H1 (cell line): Measurements from ENCODE around the gene CCDC93. TPM values are rescaled to one million over a fixed set of nuclear protein-coding genes. Genes with fewer than 3 reads are reported as not detected.

Experiments
- CTCF ChIA-PET: fragments of 300-600 bp; sonication (Branson Sonifier 250); formaldehyde crosslinking; loops from one replicate; lab custom pipeline; 2021; ENCODE audit not compliant: partially characterized antibody; lab: Charles Lee
- POLR2A ChIA-PET: fragments of 300-600 bp; sonication (Branson Sonifier 250); formaldehyde crosslinking; loops from one replicate; lab custom pipeline; 2021; ENCODE audit warnings: inconsistent platforms; ENCODE audit not compliant: partially characterized antibody; lab: Charles Lee
- DNase-seq, 2 experiments: peaks; one replicate each; pipeline versions ENCODE4 v3.0.0 to v3.0.0-alpha.2; 2010 to 2022; ENCODE audit warnings: low spot score in 2 of 2, low read depth in 1 of 2, mixed read lengths in 1 of 2
- FAIRE-seq: peaks from 2 replicates; lab custom pipeline; 2011; peaks lifted over from hg19 to GRCh38; lab: Jason Lieb, UNC
- H2AFZ ChIP-seq: 2 replicates; pipeline ENCODE4 v1.8.1; 2012; ENCODE audit warnings: low read length, inconsistent platforms
- H2AK5ac ChIP-seq: 2 replicates; pipeline ENCODE4 v1.6.1; 2013; ENCODE audit warnings: low read depth, low read length
- H2BK120ac ChIP-seq: replicated peaks from 2 replicates; pipeline ENCODE3; 2013; ENCODE audit warnings: low read depth, low read length, inconsistent platforms
- H2BK12ac ChIP-seq: 2 replicates; pipeline ENCODE4 v1.6.1; 2013; ENCODE audit warnings: low read depth, low read length
- H2BK15ac ChIP-seq: 2 replicates; pipeline ENCODE4 v1.6.1; 2013; ENCODE audit warnings: low read length
- H2BK20ac ChIP-seq: 2 replicates; pipeline ENCODE4 v1.6.1; 2013; ENCODE audit warnings: low read length
- H2BK5ac ChIP-seq: 2 replicates; pipeline ENCODE4 v1.6.1; 2013; ENCODE audit warnings: low read depth, low read length
- H3K14ac ChIP-seq: 2 replicates; pipeline ENCODE4 v1.6.1; 2013; ENCODE audit warnings: inconsistent platforms; ENCODE audit not compliant: insufficient read length
- H3K18ac ChIP-seq: 2 replicates; pipeline ENCODE4 v1.6.1; 2013; ENCODE audit warnings: low read length; ENCODE audit errors: extremely low read depth
- H3K23ac ChIP-seq: 2 replicates; pipeline ENCODE4 v1.6.1; 2013; ENCODE audit warnings: inconsistent platforms; ENCODE audit not compliant: insufficient read length
- H3K23me2 ChIP-seq: 2 replicates; pipeline ENCODE4 v1.6.1; 2013; ENCODE audit warnings: low read depth, low read length
- H3K27ac ChIP-seq: 2 replicates; pipeline ENCODE4 v1.6.1; 2011; ENCODE audit warnings: low read depth, low read length, inconsistent platforms
- H3K27me3 ChIP-seq, 4 experiments: replicated peaks in 1 of 4; 1 replicate in 1 of 4; 2 replicates in 3 of 4; pipeline versions ENCODE4 v1.6.1 to v1.8.1; 2011 to 2013; ENCODE audit warnings: low read length in 3 of 4, mild to moderate bottlenecking in 3 of 4, inconsistent platforms in 2 of 4, mixed read lengths in 2 of 4, moderate library complexity in 1 of 4; ENCODE audit not compliant: control insufficient read depth in 3 of 4, insufficient read depth in 3 of 4; ENCODE audit errors: extremely low read depth in 1 of 4
- H3K36me3 ChIP-seq, 4 experiments: 2 replicates each; pipeline versions ENCODE4 v1.6.1 to v1.8.1; 2011 to 2013; ENCODE audit warnings: mild to moderate bottlenecking in 4 of 4, low read length in 3 of 4, moderate library complexity in 2 of 4, control low read depth in 1 of 4, inconsistent platforms in 1 of 4; ENCODE audit not compliant: insufficient read depth in 4 of 4, control insufficient read depth in 2 of 4
- H3K4ac ChIP-seq: replicated peaks from 2 replicates; pipeline ENCODE3; 2013; ENCODE audit warnings: low read length, low read depth, mixed read lengths, inconsistent platforms; ENCODE audit not compliant: insufficient read length
- H3K4me1 ChIP-seq, 4 experiments: replicated peaks in 1 of 4; 1 replicate in 1 of 4; 2 replicates in 3 of 4; pipeline versions ENCODE4 v1.6.1 to v1.8.1; 2011 to 2013; ENCODE audit warnings: low read length in 3 of 4, inconsistent platforms in 2 of 4, mixed read lengths in 1 of 4; ENCODE audit not compliant: insufficient read depth in 4 of 4, control insufficient read depth in 3 of 4
- H3K4me2 ChIP-seq, 2 experiments: 2 replicates each; pipeline versions ENCODE4 v1.6.1 to v1.8.1; 2011 to 2013; ENCODE audit warnings: low read depth in 2 of 2, low read length in 2 of 2, control low read depth in 1 of 2, inconsistent platforms in 1 of 2, mild to moderate bottlenecking in 1 of 2; ENCODE audit not compliant: insufficient read depth in 1 of 2
- H3K4me3 ChIP-seq, 4 experiments: fragments of 200-600, 300-600 bp in 1 of 4; sonication (generic), shearing (Covaris generic), sonication (Bioruptor Twin) in 1 of 4; 2 replicates each; pipeline versions ENCODE4 v1.5.1 to v1.8.1; 2011 to 2016; ENCODE audit warnings: low read length in 4 of 4, low read depth in 3 of 4, control low read depth in 2 of 4, inconsistent platforms in 2 of 4, mild to moderate bottlenecking in 2 of 4, mixed read lengths in 1 of 4, moderate library complexity in 1 of 4; ENCODE audit not compliant: insufficient read depth in 2 of 4; ENCODE audit errors: extremely low read depth in 1 of 4
- H3K56ac ChIP-seq: replicated peaks from 2 replicates; pipeline ENCODE3; 2013; ENCODE audit warnings: low read depth, mild to moderate bottlenecking, mixed read lengths, low read length, inconsistent platforms; ENCODE audit not compliant: insufficient read length
- H3K79me1 ChIP-seq: 2 replicates; pipeline ENCODE4 v1.6.1; 2013; ENCODE audit warnings: low read depth, low read length, control low read depth
- H3K79me2 ChIP-seq, 2 experiments: 2 replicates each; pipeline versions ENCODE4 v1.6.1 to v1.8.1; 2012 to 2013; ENCODE audit warnings: low read length in 2 of 2, mild to moderate bottlenecking in 2 of 2, inconsistent platforms in 1 of 2; ENCODE audit not compliant: insufficient read depth in 2 of 2, control insufficient read depth in 1 of 2
- H3K9ac ChIP-seq, 4 experiments: replicated peaks in 1 of 4; 1 replicate in 1 of 4; 2 replicates in 3 of 4; pipeline versions ENCODE4 v1.6.1 to v1.8.1; 2011 to 2013; ENCODE audit warnings: low read depth in 3 of 4, low read length in 3 of 4, control low read depth in 2 of 4, mild to moderate bottlenecking in 2 of 4, moderate library complexity in 2 of 4, inconsistent platforms in 1 of 4; ENCODE audit errors: extremely low read depth in 1 of 4
- H3K9me3 ChIP-seq, 2 experiments: 2 replicates each; pipeline versions ENCODE4 v1.6.1 to v1.8.1; 2012 to 2013; ENCODE audit warnings: mild to moderate bottlenecking in 2 of 2, moderate library complexity in 2 of 2, control low read depth in 1 of 2, inconsistent platforms in 1 of 2, low read depth in 1 of 2, low read length in 1 of 2, mixed read lengths in 1 of 2; ENCODE audit not compliant: insufficient read depth in 2 of 2
- H4K20me1 ChIP-seq, 2 experiments: replicated peaks in 1 of 2; 2 replicates each; pipeline versions ENCODE3 to v1.8.1; 2011 to 2013; ENCODE audit warnings: inconsistent platforms in 2 of 2, low read length in 2 of 2, mild to moderate bottlenecking in 1 of 2; ENCODE audit not compliant: insufficient read depth in 2 of 2, control insufficient read depth in 1 of 2
- H4K5ac ChIP-seq: 2 replicates; pipeline ENCODE4 v1.6.1; 2013; ENCODE audit warnings: low read length, low read depth, mixed read lengths, inconsistent platforms; ENCODE audit not compliant: insufficient read length
- H4K8ac ChIP-seq: 2 replicates; pipeline ENCODE4 v1.8.0; 2013; ENCODE audit warnings: mild to moderate bottlenecking, moderate library complexity, low read length, inconsistent platforms; ENCODE audit not compliant: insufficient read depth; ENCODE audit errors: extremely low read depth
- H4K91ac ChIP-seq: replicated peaks from 2 replicates; pipeline ENCODE3; 2013; ENCODE audit warnings: low read length, mixed read lengths, inconsistent platforms; ENCODE audit not compliant: insufficient read length
- BACH1 ChIP-seq: IDR thresholded peaks from 2 replicates; pipeline ENCODE4 v1.6.1; 2012; ENCODE audit warnings: low read length, improper control_type of control experiment
- EGR1 ChIP-seq: IDR thresholded peaks from 2 replicates; pipeline ENCODE4 v1.6.1; 2011; ENCODE audit warnings: low read depth, low read length, borderline replicate concordance
- EZH2 ChIP-seq: fragments of 200-600 bp; sonication (generic); IDR thresholded peaks from 2 replicates; pipeline ENCODE4 v1.7.1; 2012; ENCODE audit warnings: low read depth, mild to moderate bottlenecking, moderate library complexity, low read length, inconsistent platforms; ENCODE audit not compliant: severe bottlenecking
- GTF2F1 ChIP-seq: IDR thresholded peaks from 2 replicates; pipeline ENCODE4 v1.6.1; 2012; ENCODE audit warnings: low read depth, low read length, improper control_type of control experiment, borderline replicate concordance
- POLR2AphosphoS5 ChIP-seq: IDR thresholded peaks from 2 replicates; pipeline ENCODE4 v1.6.1; 2011; ENCODE audit warnings: low read depth, low read length
- SIX5 ChIP-seq: IDR thresholded peaks from 2 replicates; pipeline ENCODE4 v1.6.1; 2011; ENCODE audit warnings: mild to moderate bottlenecking, low read depth, low read length
- SP1 ChIP-seq: IDR thresholded peaks from 2 replicates; pipeline ENCODE4 v1.6.1; 2011; ENCODE audit warnings: low read depth, low read length
- SRF ChIP-seq: IDR thresholded peaks from 2 replicates; pipeline ENCODE4 v1.6.1; 2011; ENCODE audit warnings: mild to moderate bottlenecking, low read depth, low read length, moderate library complexity
- TAF7 ChIP-seq: optimal IDR thresholded peaks from 2 replicates; pipeline ENCODE3; 2011; ENCODE audit warnings: low read depth, mild to moderate bottlenecking, inconsistent platforms, low read length, moderate library complexity, borderline replicate concordance
- WGBS, 2 experiments: shearing (Covaris generic) in 1 of 2; methylation state at CpG; one replicate each; pipeline versions ENCODE4 v1.1.6 to v1.1.7; 2013 to 2015; ENCODE audit warnings: low lambda C conversion rate in 2 of 2, mixed read lengths in 2 of 2, inconsistent platforms in 1 of 2, low coverage in 1 of 2, missing lambda C conversion rate in 1 of 2; ENCODE audit not compliant: insufficient replicate concordance in 2 of 2, insufficient coverage in 1 of 2, insufficient read length in 1 of 2; ENCODE audit errors: extremely low coverage in 1 of 2, missing lambda C conversion rate in 1 of 2; 5-methylcytosine and 5-hydroxymethylcytosine counted together
- polyA plus RNA-seq, 7 experiments: library from polyadenylated mRNA; depleted of rRNA in 3 of 7; stranded (reverse) in 5 of 7; unstranded in 2 of 7; fragments of >200 nt in 5 of 7; fragments of 200-250 nt in 2 of 7; gene quantifications; 1 replicate in 5 of 7; 2 replicates in 1 of 7; 4 replicates in 1 of 7; pipeline versions ENCODE4 v1.2.1 to v1.2.3, GENCODE V29; 2011 to 2013; ENCODE audit warnings: missing spikeins in 2 of 7, mixed read lengths in 2 of 7
- total RNA-seq: library from RNA; stranded (reverse); fragmentation: NEBNext Ultra II Directional; extraction: Animal tissue kit (Norgen Biotek cat#: 25700); gene quantifications from 2 replicates; pipeline ENCODE4 v1.2.1, GENCODE V29; 2021

Gene CCDC93
- total and polyA plus RNA-seq, 2 of the 8 experiments (the other 6 are each of a cell fraction or from before 2014, with no cell fraction given), result 5.5 to 18.0 TPM

GRCh38 chr2:118050974-118051373 is 37.1 kb upstream of the CCDC93 start:
- Histone ChIP-seq H3K79me1 (no peaks in the 10 kb centered on the region), H3K18ac (no peak overlapping the region), H4K20me1 (no peaks in the 10 kb centered on the region), H2AK5ac (no peak overlapping the region), H3K4me2 (no peak overlapping the region), H3K23ac (no peak overlapping the region), H4K5ac (no peak overlapping the region), H3K4me3 (no peak overlapping the region), H3K4ac (no peak overlapping the region), H3K79me2 (no peaks in the 10 kb centered on the region), H3K14ac (no peak overlapping the region), H3K27ac (no peak overlapping the region), H3K36me3 (no peaks in the 10 kb centered on the region), H2BK120ac (no peak overlapping the region), H3K4me1 (peaks cover 0 to 2% (median 0%) of the 10 kb centered on the region in 4 experiments; a peak in 2 of 7 replicates), H4K91ac (no peak overlapping the region), H2BK12ac (no peak overlapping the region), H3K23me2 (no peaks in the 10 kb centered on the region), H4K8ac (no peak overlapping the region), H3K9ac (no peak overlapping the region), H2BK20ac (no peak overlapping the region), H2BK5ac (no peak overlapping the region), H3K9me3 (no peaks in the 10 kb centered on the region), H3K56ac (no peak overlapping the region), H2BK15ac (no peak overlapping the region), H2AFZ (no peak overlapping the region), H3K27me3 (no peaks in the 10 kb centered on the region)
- TF ChIP-seq SP1 (no peak), POLR2AphosphoS5 (no peak), SIX5 (no peak), EZH2 (no peak), SRF (no peak), TAF7 (no peak), GTF2F1 (no peak), BACH1 (no peak), EGR1 (no peak)
- FAIRE-seq, result no peak
- DNase-seq, result no peak
- CTCF ChIA-PET, result interaction anchor here (0.6 to 12.7 kb wide), 8 partner anchors 14 to 326 kb away, joined by 3 to 147 read pairs (median 3); no protein-coding TSS in a partner anchor
- POLR2A ChIA-PET, result interaction anchor here (1.0 kb wide), 1 partner anchor 36 kb away, joined by 3 read pairs; no protein-coding TSS in a partner anchor
- 89 to 100% methylated on average over 1 to 2 of the region's 2 CpGs for WGBS, 2 experiments
